Ovary (tissue), 3 donors: ENCODE measurements around the gene GUCY1A1.

ENCODE experiments used
- POLR2A ChIP-seq: fragments of 450-650 bp; IDR thresholded peaks from one replicate; pipeline ENCODE4 v1.6.1; 2017; ENCODE audit warnings: antibody characterized with exemption, mild to moderate bottlenecking, moderate library complexity
- TF ChIP-seq, protein P1 (sequence below), 3 donors: fragments of 450-650 bp in 2 of 3; fragments of 200-600 bp in 1 of 3; IDR thresholded peaks; one replicate each; pipeline versions ENCODE4 v1.5.1 to v1.8.0; 2016 to 2022; ENCODE audit warnings: antibody characterized with exemption in 3 of 3, mild to moderate bottlenecking in 1 of 3
- donor health status: DM: no; HTN: no; CAD: no.

DNA sequence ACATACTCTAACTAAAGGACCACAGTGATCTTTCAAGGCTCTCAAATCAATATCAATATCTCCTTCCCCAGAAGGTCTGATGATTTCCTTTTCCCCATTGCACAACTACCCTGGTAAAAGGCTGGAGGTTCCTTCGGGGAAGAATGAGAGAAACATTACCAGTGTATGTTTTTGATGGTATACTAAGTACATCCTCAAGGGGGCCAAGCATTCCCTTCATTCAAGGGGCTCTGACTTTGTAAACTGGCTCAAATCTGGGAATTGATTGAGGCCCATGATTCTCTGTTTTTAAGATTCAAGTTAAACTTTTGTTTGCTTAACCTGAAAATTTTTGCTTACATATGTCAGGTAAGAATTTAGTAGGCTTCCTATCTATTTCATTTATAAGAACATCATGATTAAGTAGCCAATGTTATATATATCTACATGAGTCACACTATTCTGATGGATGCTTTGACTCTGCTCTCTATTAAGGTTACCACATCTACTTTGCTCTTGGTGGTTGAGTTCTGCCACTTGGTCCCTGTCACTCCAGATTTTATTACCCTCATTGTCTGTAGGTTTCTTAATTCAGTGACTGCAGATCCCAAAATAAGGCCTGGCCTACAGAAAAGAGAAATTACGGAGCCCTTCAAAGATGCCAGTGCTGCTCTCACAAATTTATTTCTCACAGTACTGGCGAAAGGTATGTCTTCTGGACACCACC, 75.8 kb downstream of the GUCY1A1 start:
- TF ChIP-seq, protein P1, sequence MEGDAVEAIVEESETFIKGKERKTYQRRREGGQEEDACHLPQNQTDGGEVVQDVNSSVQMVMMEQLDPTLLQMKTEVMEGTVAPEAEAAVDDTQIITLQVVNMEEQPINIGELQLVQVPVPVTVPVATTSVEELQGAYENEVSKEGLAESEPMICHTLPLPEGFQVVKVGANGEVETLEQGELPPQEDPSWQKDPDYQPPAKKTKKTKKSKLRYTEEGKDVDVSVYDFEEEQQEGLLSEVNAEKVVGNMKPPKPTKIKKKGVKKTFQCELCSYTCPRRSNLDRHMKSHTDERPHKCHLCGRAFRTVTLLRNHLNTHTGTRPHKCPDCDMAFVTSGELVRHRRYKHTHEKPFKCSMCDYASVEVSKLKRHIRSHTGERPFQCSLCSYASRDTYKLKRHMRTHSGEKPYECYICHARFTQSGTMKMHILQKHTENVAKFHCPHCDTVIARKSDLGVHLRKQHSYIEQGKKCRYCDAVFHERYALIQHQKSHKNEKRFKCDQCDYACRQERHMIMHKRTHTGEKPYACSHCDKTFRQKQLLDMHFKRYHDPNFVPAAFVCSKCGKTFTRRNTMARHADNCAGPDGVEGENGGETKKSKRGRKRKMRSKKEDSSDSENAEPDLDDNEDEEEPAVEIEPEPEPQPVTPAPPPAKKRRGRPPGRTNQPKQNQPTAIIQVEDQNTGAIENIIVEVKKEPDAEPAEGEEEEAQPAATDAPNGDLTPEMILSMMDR (IDR thresholded peaks at IDR 0.05) = no peak
- TF ChIP-seq POLR2A = no peak
